Stimulated activated CD4-positive, alpha-beta T cell treated with anti-CD3 and anti-CD28 coated beads, Interleukin-12 subunit alpha, Interleukin-12 subunit beta, amount 100 ng/mL, for 48 hours (primary cell): ENCODE results near the gene SLCO3A1.
"Not testable (repeated sequence)": the region's sequence is repeated elsewhere in the genome, so short reads cannot be mapped to it uniquely, and the experiment has no call there.

Experiments
- DNase-seq, 3 donors: peaks; one replicate each; pipeline ENCODE4 v3.0.0-alpha.2; 2020; ENCODE audit warnings: low read depth in 2 of 3, low spot score in 1 of 3

The SLCO3A1 gene

GRCh38 chr15:92195241-92195640, 341.7 kb downstream of the SLCO3A1 start:
- no peak for DNase-seq

GRCh38 chr15:92196342-92196741, 342.8 kb downstream of the SLCO3A1 start:
- DNase-seq, result no peak

- DNase-seq, result no peak
Measured at GRCh38 chr15:92197746-92198145, 344.2 kb downstream of the SLCO3A1 start.

- no peak for DNase-seq
Measured at GRCh38 chr15:92200891-92201290, 347.4 kb downstream of the SLCO3A1 start.

GRCh38 chr15:92205255-92205739, 351.8 kb downstream of the SLCO3A1 start:
- no peak for DNase-seq

DNA sequence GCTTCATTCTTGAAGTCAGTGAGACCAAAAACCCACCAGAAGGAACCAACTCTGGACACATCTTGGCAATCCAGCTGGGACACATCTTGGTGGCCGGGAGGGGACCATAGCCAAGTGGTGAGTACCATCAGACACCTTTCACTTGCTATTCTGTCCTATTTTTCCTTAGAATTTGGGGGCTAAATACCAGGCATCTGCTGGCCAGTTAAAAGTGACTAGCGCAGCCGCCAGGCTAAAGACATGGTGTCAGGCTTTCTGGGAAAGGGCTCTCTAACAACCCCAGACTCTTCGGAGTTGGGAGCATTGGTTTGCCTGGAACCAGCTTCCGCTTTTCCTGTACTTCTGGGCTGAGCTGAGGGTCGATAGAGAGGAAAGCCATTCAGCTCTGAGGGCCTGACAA, 354.1 kb downstream of the SLCO3A1 start:
- DNase-seq, result not testable (repeated sequence)
